AG04449 (cell line): ENCODE data around the gene XPO6.

Source experiments
- CTCF ChIA-PET: fragments of 350-600 bp; formaldehyde crosslinking; extraction: SDS; loops from one replicate; lab custom pipeline; 2021; ENCODE audit warnings: antibody characterized with exemption; lab: Yijun Ruan, JAX
- POLR2A ChIA-PET: fragments of 400-600, 350-600 bp; formaldehyde crosslinking; extraction: SDS; loops from one replicate; lab custom pipeline; 2020; ENCODE audit warnings: antibody characterized with exemption, inconsistent platforms; lab: Yijun Ruan, JAX
- DNase-seq: peaks from one replicate; pipeline ENCODE4 v3.0.0-alpha.2; 2010; ENCODE audit warnings: low read depth, low spot score
- H3K4me3 ChIP-seq: 2 replicates; pipeline ENCODE4 v1.5.1; 2011; ENCODE audit warnings: low read depth, mild to moderate bottlenecking, control low read depth, low read length
- TF ChIP-seq, protein P1 (sequence below): IDR thresholded peaks from one replicate; pipeline ENCODE4 v1.5.1; 2011; ENCODE audit warnings: mild to moderate bottlenecking, moderate library complexity, low read length, control low read depth, inconsistent platforms; ENCODE audit not compliant: insufficient read depth; ENCODE audit errors: missing control alignments

The XPO6 gene

DNA sequence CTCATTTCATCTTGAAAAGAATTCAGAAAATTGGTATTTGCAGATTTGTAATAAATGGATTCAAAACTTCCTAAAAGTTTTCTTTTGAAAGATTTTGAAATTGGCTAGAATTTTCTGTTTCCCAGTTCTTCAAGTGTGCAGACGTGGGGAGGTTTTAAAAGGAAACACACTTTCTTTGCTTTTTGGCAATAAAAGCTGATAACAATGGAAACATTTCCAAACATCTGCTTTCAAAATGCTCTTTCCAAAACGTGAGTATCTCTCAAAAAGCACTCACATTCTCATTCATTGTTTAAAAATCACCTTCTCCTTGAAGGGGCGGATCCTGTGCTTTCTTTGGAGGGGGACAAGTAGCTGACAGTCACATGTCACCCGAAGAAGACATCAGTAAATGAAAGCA lies 139.7 kb downstream of the XPO6 start:
- DNase-seq, result no peak

DNA sequence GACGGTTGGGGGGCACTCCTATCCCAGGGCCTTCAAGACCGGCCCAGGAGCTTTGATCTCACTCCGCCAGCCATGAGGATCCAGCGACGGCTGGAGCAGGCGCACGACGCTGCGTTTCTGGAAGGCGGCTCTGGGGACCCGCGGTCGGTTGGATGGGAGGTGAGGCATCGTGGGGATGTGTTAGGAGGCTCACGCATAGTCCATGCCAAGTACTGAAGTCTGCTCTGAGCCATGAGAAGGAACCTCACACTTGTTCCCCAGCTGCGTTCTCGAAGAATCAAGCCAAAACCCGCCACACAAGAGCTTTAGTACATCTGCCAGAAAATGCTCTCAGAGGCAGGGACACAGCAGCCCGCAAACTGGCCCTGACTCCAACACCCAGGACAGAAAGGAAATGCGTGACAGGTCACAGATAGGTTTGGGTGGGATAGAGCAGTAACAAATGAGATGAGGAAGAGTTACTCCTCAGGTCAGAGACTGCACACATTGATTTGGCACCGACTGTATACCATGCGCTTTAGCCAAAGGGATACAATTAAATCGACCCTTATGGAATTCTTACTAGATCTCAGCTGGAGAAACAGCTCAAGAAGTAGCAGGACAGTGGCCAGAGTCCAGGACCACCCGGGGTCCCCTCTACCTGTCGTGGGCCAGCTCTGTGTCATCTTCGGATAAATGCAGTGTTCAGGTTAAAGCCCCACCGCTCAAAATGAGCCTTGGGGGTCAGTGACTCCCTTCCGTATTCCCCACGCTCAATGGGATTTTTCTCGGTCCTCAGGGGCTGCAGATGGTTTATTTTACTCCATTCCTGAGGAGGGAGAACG lies 141.6 kb downstream of the XPO6 start:
- ChIA-PET POLR2A (no interaction called here), CTCF (interaction anchor here (0.6 to 5.1 kb wide), 38 partner anchors 9 to 574 kb away, joined by 3 to 75 read pairs (median 5); no protein-coding TSS in a partner anchor)
- H3K4me3 ChIP-seq, result no peak overlapping the region
- DNase-seq, result no peak
- TF ChIP-seq, protein P1, sequence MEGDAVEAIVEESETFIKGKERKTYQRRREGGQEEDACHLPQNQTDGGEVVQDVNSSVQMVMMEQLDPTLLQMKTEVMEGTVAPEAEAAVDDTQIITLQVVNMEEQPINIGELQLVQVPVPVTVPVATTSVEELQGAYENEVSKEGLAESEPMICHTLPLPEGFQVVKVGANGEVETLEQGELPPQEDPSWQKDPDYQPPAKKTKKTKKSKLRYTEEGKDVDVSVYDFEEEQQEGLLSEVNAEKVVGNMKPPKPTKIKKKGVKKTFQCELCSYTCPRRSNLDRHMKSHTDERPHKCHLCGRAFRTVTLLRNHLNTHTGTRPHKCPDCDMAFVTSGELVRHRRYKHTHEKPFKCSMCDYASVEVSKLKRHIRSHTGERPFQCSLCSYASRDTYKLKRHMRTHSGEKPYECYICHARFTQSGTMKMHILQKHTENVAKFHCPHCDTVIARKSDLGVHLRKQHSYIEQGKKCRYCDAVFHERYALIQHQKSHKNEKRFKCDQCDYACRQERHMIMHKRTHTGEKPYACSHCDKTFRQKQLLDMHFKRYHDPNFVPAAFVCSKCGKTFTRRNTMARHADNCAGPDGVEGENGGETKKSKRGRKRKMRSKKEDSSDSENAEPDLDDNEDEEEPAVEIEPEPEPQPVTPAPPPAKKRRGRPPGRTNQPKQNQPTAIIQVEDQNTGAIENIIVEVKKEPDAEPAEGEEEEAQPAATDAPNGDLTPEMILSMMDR, result no peak

More for the DNA sequence above, 139.7 kb downstream of the XPO6 start:
- ChIA-PET POLR2A (no interaction called here), CTCF (interaction anchor here (0.8 to 5.1 kb wide), 16 partner anchors 8 to 524 kb away, joined by 3 to 75 read pairs (median 11); no protein-coding TSS in a partner anchor)
- H3K4me3 ChIP-seq, result no peak overlapping the region
- TF ChIP-seq, protein P1, result no peak

DNA sequence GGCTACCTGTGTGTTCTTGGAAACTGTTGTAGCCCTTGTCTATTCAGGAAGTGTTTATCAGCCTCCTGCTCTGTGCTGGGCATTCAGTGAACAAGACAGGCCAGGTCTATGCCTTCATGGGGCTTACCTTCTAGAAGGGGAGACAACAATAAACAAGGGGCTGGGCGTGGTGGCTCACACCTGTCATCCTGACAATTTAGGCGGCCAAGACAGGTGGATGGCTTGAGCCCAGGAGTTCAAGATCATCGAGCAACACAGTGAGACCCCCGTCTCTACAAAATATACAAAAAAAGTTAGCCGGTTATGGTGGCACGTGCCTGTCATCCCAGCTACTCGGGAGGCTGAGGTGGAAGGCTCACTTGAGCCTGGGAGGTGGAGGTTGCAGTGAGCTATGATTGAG lies 142.8 kb downstream of the XPO6 start:
- CTCF ChIA-PET, result interaction anchor here (0.6 to 3.0 kb wide), 7 partner anchors 8 to 433 kb away, joined by 3 to 39 read pairs (median 4); no protein-coding TSS in a partner anchor
- DNase-seq, result no peak
- H3K4me3 ChIP-seq, result no peak overlapping the region
- TF ChIP-seq, protein P1, result no peak
- POLR2A ChIA-PET, result no interaction called here

DNA sequence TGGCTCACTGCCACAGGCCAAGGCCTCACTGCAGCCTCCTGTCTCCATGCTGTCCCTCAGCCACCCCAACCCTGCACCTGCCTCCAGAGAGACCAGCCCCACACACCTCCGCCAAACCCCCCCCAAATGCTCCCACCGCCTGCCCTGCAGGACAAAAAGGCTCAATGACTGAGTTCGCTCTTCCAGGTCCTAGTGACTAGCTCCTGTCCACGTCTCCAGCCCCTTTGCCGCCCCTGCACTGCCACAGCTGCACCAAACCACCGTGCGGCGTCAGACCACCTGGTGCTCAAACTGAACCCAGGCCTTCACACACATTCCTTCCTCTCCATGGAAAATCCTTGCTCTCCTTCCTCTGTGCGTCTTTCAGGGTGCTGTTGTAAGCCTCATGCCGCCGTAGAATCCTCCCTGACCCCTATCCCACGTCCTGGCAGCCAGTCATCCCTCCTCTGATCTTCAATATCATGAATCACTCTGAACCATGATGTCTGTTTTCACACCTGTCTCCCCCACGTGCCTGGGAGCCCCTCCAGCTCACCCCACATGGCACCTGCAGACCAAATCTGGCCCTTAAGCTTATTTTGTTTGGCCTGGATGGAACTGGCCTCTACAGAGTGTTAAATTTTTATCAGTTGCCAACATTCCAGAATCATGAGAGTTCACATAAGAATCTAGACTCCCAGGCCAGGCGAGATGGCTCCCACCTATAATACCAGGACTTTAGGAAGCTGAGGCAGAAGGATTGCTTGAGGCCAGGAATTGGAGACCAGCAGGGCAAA lies 144.0 kb downstream of the XPO6 start:
- ChIA-PET POLR2A (no interaction called here), CTCF (interaction anchor here (1.2 to 2.0 kb wide), 6 partner anchors 95 to 431 kb away, joined by 4 to 8 read pairs (median 6); no protein-coding TSS in a partner anchor)
- no peak overlapping the region for H3K4me3 ChIP-seq
- TF ChIP-seq, protein P1, result no peak
- peak; percentile 24 for DNase-seq

DNA sequence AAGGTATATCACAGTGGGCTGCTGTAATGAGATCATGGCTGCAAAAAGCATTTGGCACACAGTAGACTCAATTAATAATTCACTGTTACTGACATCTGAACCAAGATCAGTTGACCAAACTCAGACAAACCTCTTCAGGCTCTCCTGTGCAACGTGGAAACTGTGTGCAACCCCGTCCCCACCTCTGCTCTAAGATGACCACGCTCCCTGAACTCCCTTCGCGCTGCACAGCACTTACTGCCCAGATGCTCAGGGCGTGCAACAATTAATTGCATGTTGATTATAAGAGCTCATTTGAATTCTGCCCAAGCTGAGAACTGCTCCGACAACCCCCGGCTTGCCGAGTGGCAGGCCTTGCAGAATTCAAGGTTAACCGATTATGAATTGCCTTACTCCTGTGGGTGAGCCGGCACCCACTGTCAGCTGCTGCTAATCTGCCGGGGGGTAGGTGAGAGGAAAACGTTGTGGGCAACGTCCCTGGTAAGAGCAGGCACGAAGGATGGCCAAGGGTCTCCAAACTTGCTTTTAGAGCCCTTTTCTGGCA lies 147.0 kb downstream of the XPO6 start:
- DNase-seq, result no peak
- TF ChIP-seq, protein P1, result no peak
- no peak overlapping the region for H3K4me3 ChIP-seq
- POLR2A ChIA-PET, result no interaction called here
- CTCF ChIA-PET, result interaction anchor here (1.0 kb wide), 1 partner anchor 92 kb away, joined by 5 read pairs; no protein-coding TSS in a partner anchor
